Kidney (tissue), 14 donors: ENCODE measurements around the gene GUCA1C. TPM values are rescaled to one million over a fixed set of nuclear protein-coding genes. Genes with fewer than 3 reads are reported as not detected.

ENCODE experiments used
- DNase-seq, 5 donors: peaks; one replicate each; pipeline ENCODE4 v3.0.0-alpha.2; 2013 to 2020
- FAIRE-seq: peaks from 2 replicates; lab custom pipeline; 2012; peaks lifted over from hg19 to GRCh38; lab: Jason Lieb, UNC
- H3K27ac ChIP-seq, 2 donors: one replicate each; pipeline ENCODE4 v1.7.0; 2013; ENCODE audit warnings: low read depth in 2 of 2, low read length in 2 of 2, inconsistent platforms in 1 of 2
- H3K27me3 ChIP-seq: one replicate; pipeline ENCODE4 v1.7.1; 2013; ENCODE audit warnings: low read length, inconsistent platforms; ENCODE audit not compliant: control insufficient read depth, insufficient read depth
- H3K36me3 ChIP-seq, 3 donors: one replicate each; pipeline versions ENCODE4 v1.7.0 to v1.7.1; 2013; ENCODE audit warnings: low read length in 3 of 3, control low read depth in 1 of 3, inconsistent platforms in 1 of 3; ENCODE audit not compliant: insufficient read depth in 3 of 3, control insufficient read depth in 2 of 3
- H3K4me1 ChIP-seq, 3 donors: one replicate each; pipeline versions ENCODE4 v1.7.0 to v1.7.1; 2013; ENCODE audit warnings: low read length in 3 of 3, inconsistent platforms in 1 of 3, low read depth in 1 of 3; ENCODE audit not compliant: control insufficient read depth in 2 of 3, insufficient read depth in 2 of 3
- H3K4me3 ChIP-seq, 3 donors: one replicate each; pipeline versions ENCODE4 v1.7.0 to v1.8.1; 2013; ENCODE audit warnings: low read length in 3 of 3, control low read depth in 1 of 3, inconsistent platforms in 1 of 3
- H3K9ac ChIP-seq, 3 donors: one replicate each; pipeline versions ENCODE4 v1.7.0 to v1.7.1; 2013; ENCODE audit warnings: low read length in 3 of 3, control low read depth in 1 of 3, inconsistent platforms in 1 of 3
- H3K9me3 ChIP-seq, 3 donors: one replicate each; pipeline versions ENCODE4 v1.7.0 to v1.7.1; 2013; ENCODE audit warnings: low read length in 3 of 3, control low read depth in 1 of 3, inconsistent platforms in 1 of 3; ENCODE audit not compliant: control insufficient read depth in 2 of 3, insufficient read depth in 1 of 3
- intact Hi-C: fragments of 100-400 bp; cut with DNase I; formaldehyde crosslinking; loops from one replicate; pipeline ENCODE4 v1.11.1; 2022
- polyA plus RNA-seq: library from polyadenylated mRNA; stranded (reverse); fragments of 350-450 nt; fragmentation: Illumina TruSeq; extraction: RNeasy Lipid Tissue Mini Kit (QIAGEN cat#74804); gene quantifications from one replicate; pipeline ENCODE4 v1.2.3, GENCODE V29; 2014; ENCODE audit warnings: low read depth, low replicate concordance; ENCODE audit not compliant: insufficient read depth
- total RNA-seq: library from RNA; stranded (reverse); fragmentation: NEBNext Ultra II Directional; extraction: Animal tissue kit (Norgen Biotek cat#: 25700); gene quantifications from one replicate; pipeline ENCODE4 v1.2.1, GENCODE V29; 2021
- TF ChIP-seq, protein P1 (sequence below): IDR thresholded peaks from 3 replicates; pipeline ENCODE4 v1.5.1; 2012; ENCODE audit warnings: mild to moderate bottlenecking, moderate library complexity, borderline replicate concordance; ENCODE audit not compliant: insufficient read depth; ENCODE audit errors: extremely low read depth
- donor health status: control.
- donor health status: control.
- donor health status: control.
- donor health status: control.
- donor health status: control.
- donor health status: DM: yes; HTN: yes; CAD: no.
- donor health status: Normal renal cell carcinoma (clear cell type).

GUCA1C gene
- total and polyA plus RNA-seq, 2 donors from 2014 or later: 2.7 TPM; not detected in 1

DNA sequence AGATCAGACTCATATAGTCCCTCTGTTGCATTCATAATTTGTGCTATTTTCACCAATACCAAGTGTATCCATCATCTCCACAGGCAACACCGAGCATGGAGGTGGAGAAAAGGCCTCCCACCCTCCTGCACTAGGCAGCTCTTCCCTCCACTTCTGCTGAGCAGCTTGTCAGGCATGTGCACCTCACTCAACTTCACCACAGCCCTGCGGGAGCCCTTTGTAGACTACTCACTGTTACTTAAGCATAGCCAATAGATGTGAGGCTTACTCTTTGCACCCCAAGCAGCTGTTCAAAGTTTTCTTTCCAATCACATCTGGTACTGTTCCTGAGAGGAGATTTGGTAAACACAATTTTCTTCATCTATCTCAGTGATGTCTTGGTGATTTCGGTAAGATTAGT, 16.9 kb upstream of the GUCA1C start:
- Histone ChIP-seq H3K4me3 (no peak overlapping the region), H3K4me1 (no peaks in the 10 kb centered on the region), H3K9me3 (no peaks in the 10 kb centered on the region), H3K9ac (no peak overlapping the region), H3K36me3 (no peaks in the 10 kb centered on the region), H3K27me3 (no peaks in the 10 kb centered on the region), H3K27ac (no peak overlapping the region)
- FAIRE-seq (no peak), DNase-seq (no peak)
- intact Hi-C loops: no loop called here
- TF ChIP-seq, protein P1, sequence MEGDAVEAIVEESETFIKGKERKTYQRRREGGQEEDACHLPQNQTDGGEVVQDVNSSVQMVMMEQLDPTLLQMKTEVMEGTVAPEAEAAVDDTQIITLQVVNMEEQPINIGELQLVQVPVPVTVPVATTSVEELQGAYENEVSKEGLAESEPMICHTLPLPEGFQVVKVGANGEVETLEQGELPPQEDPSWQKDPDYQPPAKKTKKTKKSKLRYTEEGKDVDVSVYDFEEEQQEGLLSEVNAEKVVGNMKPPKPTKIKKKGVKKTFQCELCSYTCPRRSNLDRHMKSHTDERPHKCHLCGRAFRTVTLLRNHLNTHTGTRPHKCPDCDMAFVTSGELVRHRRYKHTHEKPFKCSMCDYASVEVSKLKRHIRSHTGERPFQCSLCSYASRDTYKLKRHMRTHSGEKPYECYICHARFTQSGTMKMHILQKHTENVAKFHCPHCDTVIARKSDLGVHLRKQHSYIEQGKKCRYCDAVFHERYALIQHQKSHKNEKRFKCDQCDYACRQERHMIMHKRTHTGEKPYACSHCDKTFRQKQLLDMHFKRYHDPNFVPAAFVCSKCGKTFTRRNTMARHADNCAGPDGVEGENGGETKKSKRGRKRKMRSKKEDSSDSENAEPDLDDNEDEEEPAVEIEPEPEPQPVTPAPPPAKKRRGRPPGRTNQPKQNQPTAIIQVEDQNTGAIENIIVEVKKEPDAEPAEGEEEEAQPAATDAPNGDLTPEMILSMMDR: no peak

DNA sequence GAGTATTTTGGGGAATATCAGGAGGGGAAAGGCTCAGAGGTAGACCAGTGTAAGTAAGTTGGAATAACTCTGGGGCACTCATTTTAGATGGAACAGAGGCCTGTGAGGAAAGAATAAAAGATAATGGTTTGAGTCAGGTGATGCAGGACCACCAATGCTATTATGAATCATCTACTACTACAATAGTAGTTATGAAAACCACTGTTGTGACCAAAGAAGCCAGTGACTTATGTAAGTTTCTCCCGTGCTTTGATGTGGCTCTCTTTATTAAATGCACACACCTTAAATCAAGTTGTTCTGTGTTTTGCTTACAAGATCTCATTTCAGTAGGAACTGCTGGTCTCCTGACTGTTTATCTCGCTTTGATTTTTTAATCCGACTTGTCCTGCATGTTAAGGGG, 13.1 kb upstream of the GUCA1C start:
- Histone ChIP-seq H3K4me3 (no peak overlapping the region), H3K27ac (no peak overlapping the region), H3K36me3 (no peaks in the 10 kb centered on the region), H3K9me3 (no peaks in the 10 kb centered on the region), H3K4me1 (no peaks in the 10 kb centered on the region), H3K27me3 (no peaks in the 10 kb centered on the region), H3K9ac (no peak overlapping the region)
- intact Hi-C loops: no loop called here
- no peak for FAIRE-seq
- DNase-seq: no peak
- TF ChIP-seq, protein P1: no peak

DNA sequence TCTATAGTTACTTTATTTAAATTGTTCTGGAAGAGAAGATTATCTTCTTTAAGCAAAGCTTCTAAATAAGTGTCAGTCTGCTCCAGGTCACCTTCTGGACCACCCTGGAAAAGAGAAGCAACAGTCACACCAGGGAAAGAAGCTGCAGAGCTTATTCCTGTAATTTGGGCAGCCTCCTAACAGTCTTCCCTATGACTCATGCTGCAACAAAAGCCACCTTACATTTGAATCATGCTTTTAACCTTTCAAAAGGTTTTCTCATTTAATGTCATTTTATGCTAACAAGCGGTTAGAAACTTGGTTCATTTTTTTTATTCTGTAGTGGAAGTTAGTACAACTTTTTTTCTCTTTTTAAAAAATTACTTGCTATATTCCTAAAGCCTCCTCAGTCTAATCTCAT, 5.3 kb upstream of the GUCA1C start:
- H3K27me3 ChIP-seq: no peaks in the 10 kb centered on the region
- no peak overlapping the region for H3K4me3 ChIP-seq
- DNase-seq: no peak
- TF ChIP-seq, protein P1: no peak
- no peak overlapping the region for H3K27ac ChIP-seq
- no peaks in the 10 kb centered on the region for H3K36me3 ChIP-seq
- FAIRE-seq: no peak
- intact Hi-C loops: no loop called here
- no peaks in the 10 kb centered on the region for H3K9me3 ChIP-seq
- H3K4me1 ChIP-seq: no peaks in the 10 kb centered on the region
- no peak overlapping the region for H3K9ac ChIP-seq

DNA sequence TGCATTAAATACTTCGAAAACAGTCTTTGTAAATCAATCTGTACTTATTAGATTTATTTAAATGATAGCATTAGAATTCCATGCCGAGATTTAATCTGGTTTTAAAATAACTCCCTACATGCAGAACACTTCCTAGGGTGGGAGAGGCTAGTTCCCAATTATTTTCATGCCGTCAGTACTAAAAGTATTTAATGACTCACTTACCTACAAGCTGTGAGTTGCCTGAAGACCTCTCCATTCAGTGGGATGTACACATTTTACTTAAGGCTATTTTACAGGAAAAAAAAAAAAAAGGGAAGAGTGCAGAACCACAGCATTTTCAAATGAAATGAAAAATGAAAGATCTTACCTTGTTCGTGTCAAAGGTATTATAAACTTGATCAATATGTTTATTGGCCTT, 469 bp downstream of the GUCA1C start:
- TF ChIP-seq, protein P1: no peak
- no peaks in the 10 kb centered on the region for H3K27me3 ChIP-seq
- no peak overlapping the region for H3K9ac ChIP-seq
- intact Hi-C loops: no loop called here
- no peak overlapping the region for H3K27ac ChIP-seq
- no peak for DNase-seq
- FAIRE-seq: no peak
- H3K4me3 ChIP-seq: no peak overlapping the region
- no peaks in the 10 kb centered on the region for H3K4me1 ChIP-seq
- no peaks in the 10 kb centered on the region for H3K36me3 ChIP-seq
- no peaks in the 10 kb centered on the region for H3K9me3 ChIP-seq
